Pulmonary artery endothelial cell (primary cell): Measurements from ENCODE around the gene AFDN. TPM values are rescaled to one million over a fixed set of nuclear protein-coding genes. Genes with fewer than 3 reads are reported as not detected.
"Not testable (repeated sequence)": the region's sequence is repeated elsewhere in the genome, so short reads cannot be mapped to it uniquely, and the experiment has no call there.

Experiments
- DNase-seq: peaks from one replicate; pipeline ENCODE4 v3.0.0-alpha.2; 2011; ENCODE audit warnings: low read depth, low spot score
- total RNA-seq: library from RNA; depleted of rRNA; stranded (reverse); fragments of >200 nt; gene quantifications from 2 replicates; pipeline ENCODE4 v1.2.3, GENCODE V29; 2014

Gene AFDN
- total RNA-seq, 1 donor from 2014 or later, result 84.1 TPM

DNA sequence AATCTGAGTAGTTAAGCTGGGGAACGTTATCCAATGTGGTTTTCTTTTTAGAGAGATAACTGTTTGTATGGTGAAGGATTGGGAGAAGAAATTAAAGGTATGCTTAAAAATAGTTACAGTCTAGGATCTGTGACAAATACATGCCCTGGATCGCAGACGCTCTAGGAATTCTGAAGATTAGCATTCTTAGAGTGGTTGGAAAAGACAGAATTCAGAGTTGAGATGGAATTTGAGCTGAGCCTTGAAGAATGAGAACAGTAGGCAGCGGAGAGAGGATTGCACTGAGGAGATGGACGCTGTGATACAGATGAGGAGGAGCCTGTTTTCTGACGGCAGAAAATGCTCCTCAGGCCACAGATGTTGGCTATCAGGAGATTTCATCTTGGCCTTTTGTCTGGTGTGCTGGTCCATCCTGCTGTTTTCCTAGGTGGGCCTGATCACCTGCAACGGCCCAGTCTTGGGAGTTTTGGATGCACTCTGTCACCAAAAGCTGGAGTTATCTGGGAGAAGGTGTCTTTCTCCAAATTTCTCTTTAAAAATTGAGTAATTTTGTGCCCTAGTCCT is 122.5 kb downstream of the AFDN start:
- no peak for DNase-seq

DNA sequence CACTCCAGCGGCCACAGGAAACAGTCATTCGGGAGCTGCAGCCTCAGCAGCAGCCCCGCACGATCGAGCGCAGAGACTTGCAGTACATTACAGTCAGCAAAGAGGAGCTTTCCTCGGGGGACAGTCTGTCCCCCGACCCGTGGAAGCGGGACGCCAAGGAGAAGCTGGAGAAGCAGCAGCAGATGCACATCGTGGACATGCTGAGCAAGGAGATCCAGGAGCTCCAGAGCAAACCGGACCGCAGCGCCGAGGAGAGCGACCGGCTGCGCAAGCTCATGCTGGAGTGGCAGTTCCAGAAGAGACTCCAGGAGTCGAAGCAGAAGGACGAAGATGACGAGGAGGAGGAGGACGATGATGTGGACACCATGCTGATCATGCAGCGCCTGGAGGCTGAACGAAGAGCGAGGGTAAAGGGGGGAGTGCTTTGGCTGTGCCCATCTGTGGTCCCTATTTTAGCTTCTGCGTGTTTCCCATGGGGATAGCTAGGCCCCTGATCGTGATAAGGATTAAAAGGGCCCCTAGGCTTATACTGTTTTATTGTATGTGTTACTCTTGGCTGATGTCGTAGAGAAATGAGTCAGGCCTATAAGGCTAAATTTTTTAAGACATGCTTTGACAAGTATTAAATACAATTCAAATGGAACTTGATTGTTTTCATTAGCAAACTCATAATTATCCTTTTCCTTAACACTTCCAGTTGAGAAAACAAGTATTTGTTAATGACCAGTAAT is 125.2 kb downstream of the AFDN start:
- no peak for DNase-seq

DNA sequence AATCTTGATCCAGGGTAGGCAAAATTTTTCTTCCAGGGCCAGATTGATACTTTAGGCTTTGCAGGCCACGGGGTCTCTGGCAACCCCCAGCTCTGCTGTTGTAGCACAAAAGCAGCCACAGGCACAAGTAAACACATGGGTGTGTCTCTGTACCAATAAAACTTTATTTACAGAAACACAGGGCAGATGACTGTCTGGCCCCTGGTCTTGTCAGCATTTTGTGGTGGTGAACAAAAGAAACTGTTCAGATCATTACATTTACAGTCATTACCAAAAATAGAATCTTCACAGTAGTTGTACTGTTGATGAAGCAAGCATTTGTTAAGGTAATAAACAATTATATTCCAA is 125.8 kb downstream of the AFDN start:
- no peak for DNase-seq

GRCh38 chr6:167953551-167953950 is 126.8 kb downstream of the AFDN start:
- no peak for DNase-seq

DNA sequence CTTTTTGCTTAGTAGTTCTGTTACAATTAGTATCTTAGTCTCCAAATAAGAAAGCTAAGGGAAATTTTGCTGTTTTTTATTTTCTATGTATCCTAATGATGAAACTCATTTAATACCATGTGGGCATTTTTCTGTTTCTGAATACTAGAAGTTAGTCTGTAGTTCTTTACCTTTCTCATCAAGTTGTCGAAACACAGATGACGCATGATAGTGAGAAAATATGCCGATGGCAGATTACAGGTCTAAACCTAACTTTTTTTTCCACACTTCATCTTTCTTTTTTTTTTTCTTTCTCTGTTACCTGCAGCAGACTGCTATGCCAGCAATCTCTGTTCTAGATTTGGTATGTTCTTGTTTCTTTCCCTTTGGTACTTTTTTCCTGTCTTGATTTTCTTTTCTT is 127.4 kb downstream of the AFDN start:
- DNase-seq, result no peak

DNA sequence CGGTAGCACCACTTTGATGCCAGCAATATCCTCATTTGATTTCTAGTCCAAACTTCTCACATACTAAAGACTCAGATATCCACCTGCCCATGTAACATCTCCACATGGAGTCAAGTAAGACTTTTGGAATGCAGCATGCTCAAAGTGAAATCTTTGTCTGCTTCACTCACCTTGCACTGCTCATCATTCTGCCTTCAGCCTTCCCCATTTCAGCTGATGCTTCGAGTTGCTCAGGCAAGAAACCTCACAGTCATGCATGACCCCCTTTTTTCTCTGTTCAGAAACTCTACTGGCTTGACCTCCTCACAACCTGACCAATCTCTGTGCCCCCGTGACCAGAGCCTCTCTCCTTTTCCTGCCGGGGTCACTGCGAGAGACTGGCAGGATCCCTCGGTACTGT is 129.8 kb downstream of the AFDN start:
- no peak for DNase-seq

DNA sequence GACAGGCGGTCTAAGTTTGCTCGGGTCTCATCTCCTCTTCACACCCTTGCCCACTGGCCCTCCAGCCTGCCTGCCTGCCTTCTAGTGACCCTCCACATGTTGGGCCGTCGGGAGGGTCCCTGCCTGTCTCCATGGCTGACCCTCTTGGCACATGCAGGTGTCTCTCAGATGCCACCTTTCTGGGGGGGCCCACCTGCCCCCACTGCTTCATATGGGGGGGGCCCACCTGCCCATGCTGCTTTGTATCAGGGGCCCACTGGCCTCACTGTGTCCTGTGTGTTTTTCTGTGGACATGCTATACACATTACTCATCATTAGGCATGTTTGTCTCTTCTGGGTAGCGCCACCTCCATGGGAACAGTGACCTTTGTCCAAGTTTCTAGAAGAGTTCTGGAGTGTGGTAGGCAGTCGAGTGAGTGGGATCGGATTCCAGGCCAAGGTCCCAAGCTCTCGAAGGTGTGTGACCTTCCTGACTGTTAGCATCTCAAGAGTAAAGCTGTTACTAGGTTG is 130.3 kb downstream of the AFDN start:
- DNase-seq, result no peak

DNA sequence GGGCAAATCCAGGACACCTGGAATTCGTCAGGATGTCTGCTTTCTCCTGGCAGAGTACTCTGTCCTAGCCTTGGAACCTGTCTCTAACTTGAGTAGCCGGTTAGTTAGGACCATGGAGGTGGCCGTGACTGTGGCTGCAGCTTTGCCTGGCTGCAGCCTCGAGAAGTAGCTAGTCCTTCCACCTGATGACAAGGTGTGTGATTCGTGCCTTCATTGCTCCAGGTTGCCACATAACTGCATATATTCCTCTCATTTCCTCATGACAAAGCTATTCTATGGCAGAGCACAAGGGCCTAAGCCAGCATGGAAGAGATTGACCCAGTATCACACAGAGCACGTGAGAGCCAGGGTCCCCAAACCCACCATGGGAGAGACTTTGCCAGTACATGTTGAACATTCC is 130.9 kb downstream of the AFDN start:
- DNase-seq, result no peak

DNA sequence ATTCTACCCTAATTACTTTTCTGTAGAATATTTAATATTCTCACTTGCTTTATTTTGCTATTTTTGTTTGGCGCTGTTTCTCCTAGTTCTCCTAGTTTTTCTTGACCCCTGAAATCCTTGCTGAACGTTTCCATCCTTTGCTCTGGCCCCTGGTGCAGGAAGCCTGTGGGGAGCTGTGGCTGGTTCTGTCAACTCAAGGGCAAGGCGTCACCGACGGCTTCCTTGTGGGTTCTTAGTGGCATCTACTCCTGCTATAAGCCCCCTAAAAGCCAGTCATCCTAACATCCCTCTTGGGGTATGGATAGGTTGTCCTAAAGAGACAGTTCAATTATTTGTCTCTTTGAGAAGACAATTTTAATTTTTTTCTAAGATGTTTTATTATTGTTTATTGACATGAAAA is 133.9 kb downstream of the AFDN start:
- DNase-seq, result no peak

- DNase-seq, result no peak
These were observed 136.0 kb downstream of the AFDN start for GRCh38 chr6:167962711-167963110.

GRCh38 chr6:167963589-167964057 is 136.9 kb downstream of the AFDN start:
- no peak for DNase-seq

- DNase-seq, result no peak
These were observed 139.2 kb downstream of the AFDN start for GRCh38 chr6:167965592-167966539.

GRCh38 chr6:167966540-167966905 is 139.8 kb downstream of the AFDN start:
- no peak for DNase-seq

- DNase-seq, result no peak
These were observed 141.4 kb downstream of the AFDN start for GRCh38 chr6:167968091-167968490.

GRCh38 chr6:167970230-167970629 is 143.5 kb downstream of the AFDN start:
- no peak for DNase-seq

GRCh38 chr6:167972193-167972592 is 145.5 kb downstream of the AFDN start:
- no peak for DNase-seq

DNA sequence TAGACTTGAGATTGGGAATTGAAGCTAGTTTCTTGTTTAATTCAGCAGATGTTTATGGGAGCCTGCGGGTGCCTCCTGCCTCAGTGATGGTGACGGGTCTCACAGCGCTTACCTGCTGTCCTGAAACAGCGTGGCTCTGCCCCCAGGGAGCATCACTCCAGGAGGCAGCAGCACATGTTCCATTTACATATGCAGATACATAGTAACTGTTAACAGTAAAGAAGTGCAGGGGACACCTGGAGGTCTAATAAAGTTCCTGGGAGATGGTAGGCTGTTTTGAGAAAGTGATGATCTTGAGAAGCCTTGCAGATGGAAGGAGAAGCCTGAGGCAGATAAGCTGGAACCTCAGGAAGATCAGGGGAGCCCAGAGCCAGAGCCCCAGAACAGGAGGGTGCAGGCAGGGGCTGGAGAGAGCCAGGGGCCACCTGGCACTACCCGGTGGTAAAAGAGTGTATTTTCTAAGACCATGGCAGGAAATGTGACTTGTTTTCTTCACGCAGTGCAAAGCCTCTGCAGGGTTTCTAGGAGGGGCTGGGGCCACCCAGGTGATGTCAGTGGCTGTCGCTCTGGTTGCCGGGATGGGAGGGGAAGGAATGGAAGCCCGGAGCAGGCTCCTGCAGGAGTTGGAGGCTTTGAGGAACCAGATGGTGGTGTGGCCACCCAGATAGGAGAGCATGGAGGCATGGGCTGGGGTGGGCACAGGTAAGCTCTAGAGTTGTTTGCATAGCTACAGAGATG is 146.6 kb downstream of the AFDN start:
- DNase-seq, result no peak

- DNase-seq, result no peak
These were observed 148.1 kb downstream of the AFDN start for GRCh38 chr6:167974640-167975344.

DNA sequence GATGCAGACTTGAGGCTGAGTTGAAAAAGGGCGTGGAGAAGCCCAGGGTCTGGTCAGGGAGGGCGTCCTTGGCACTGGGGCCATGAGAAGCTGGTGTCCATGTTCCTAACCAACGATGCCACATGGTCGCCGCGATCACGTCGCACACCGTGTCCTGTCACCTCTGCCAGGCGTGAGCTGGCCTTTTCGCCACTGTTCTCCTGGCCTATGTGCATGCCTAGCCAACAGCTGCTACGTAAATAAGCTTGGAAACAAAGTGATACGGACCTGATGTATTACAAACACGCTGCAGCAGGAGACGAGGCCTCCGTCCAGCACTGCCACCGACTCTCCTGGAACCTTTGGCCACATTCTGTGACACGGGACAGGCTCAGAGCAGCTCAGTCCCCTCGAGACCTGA is 148.7 kb downstream of the AFDN start:
- no peak for DNase-seq

DNA sequence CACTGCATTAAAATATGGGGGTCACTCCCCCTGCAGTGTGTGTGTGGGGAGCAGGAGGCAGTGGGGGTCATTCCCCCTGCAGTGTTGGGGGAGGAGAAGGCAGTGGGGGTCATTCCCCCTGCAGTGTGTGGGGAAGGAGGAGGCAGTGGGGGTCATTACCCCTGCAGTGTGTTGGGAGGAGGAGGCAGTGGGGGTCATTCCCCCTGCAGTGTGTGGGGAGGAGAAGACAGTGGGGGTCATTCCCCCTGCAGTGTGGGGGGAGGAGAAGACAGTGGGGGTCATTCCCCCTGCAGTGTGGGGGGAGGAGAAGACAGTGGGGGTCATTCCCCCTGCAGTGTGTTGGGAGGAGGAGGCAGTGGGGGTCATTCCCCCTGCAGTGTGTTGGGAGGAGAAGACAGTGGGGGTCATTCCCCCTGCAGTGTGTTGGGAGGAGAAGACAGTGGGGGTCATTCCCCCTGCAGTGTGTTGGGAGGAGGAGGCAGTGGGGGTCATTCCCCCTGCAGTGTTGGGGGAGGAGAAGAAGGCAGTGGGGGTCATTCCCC is 149.5 kb downstream of the AFDN start:
- not testable (repeated sequence) for DNase-seq

DNA sequence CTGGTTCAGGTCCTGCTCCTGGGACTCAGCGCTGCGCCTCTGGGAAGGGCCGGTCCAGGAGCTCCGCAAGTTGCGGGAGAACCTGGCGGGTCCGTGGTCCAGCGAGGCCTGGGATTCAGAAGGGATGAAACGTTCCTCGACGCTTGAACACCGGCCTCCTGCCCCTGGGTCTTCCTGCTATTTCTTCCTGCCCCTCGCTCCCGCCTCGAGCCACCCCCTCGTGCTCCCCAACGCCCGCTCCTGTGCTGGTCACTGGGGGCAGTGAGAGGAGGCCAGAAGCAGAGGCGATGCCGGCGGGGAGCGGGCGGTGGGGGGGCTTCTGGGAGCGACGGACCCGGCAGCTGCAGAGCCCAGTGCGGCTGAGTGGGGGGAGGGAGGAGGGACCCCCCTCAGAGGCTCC is 150.0 kb downstream of the AFDN start:
- DNase-seq, result no peak
